HepG2 (cell line): ENCODE measurements around the gene TSPYL4. TPM values are rescaled to one million over a fixed set of nuclear protein-coding genes. Genes with fewer than 3 reads are reported as not detected.

ENCODE experiments used
- ATAC-seq: fragments of 200-7000 bp; cut with Tn5 transposase; 3 replicates; pipeline ENCODE4 v1.9.1; 2020; ENCODE audit warnings: mild to moderate bottlenecking, moderate library complexity
- BruUV-seq: library from RNA; stranded (reverse); fragments of 400-500 nt; replicated peaks from 2 replicates; lab custom pipeline; 2021; lab: Mats Ljungman, UMichigan
- CTCF ChIA-PET: fragments of 300-600 bp; formaldehyde crosslinking; extraction: SDS; loops from one replicate; lab custom pipeline; 2021; ENCODE audit warnings: low total read pairs, inconsistent platforms, low intra/inter-chr PET ratio; lab: Yijun Ruan, JAX
- POLR2A ChIA-PET: fragments of 350-600 bp; sonication (Branson Sonifier 250); formaldehyde crosslinking; loops from one replicate; lab custom pipeline; 2020; ENCODE audit warnings: antibody characterized with exemption, inconsistent platforms; lab: Yijun Ruan, JAX
- DNase-seq: peaks from one replicate; pipeline ENCODE4 v3.0.0-alpha.2; 2015; ENCODE audit warnings: low spot score
- FAIRE-seq: peaks from 3 replicates; lab custom pipeline; 2011; peaks lifted over from hg19 to GRCh38; lab: Jason Lieb, UNC
- H2AFZ ChIP-seq: one replicate; pipeline ENCODE4 v1.6.1; 2011; ENCODE audit warnings: low read length, inconsistent platforms
- H3K27ac ChIP-seq: fragments of 300-600 bp; 3 replicates; pipeline ENCODE4 v1.8.0; 2011; ENCODE audit warnings: mixed run types, mild to moderate bottlenecking, mixed read lengths, low read length, inconsistent platforms; ENCODE audit not compliant: insufficient read depth; ENCODE audit errors: extremely low read length
- H3K27me3 ChIP-seq, 2 experiments: fragments of 200-600 bp in 1 of 2; 2 replicates in 1 of 2; 3 replicates in 1 of 2; pipeline versions ENCODE4 v1.6.0 to v1.8.0; 2011; ENCODE audit warnings: low read length in 2 of 2, mild to moderate bottlenecking in 2 of 2, moderate library complexity in 2 of 2, inconsistent platforms in 1 of 2; ENCODE audit not compliant: insufficient read depth in 2 of 2, control insufficient read depth in 1 of 2
- H3K36me3 ChIP-seq, 2 experiments: fragments of 200-600 bp in 1 of 2; replicated peaks in 1 of 2; 2 replicates in 1 of 2; 3 replicates in 1 of 2; pipeline versions ENCODE4 v1.5.1 to v1.8.0; 2011; ENCODE audit warnings: low read length in 2 of 2, inconsistent platforms in 1 of 2; ENCODE audit not compliant: insufficient read depth in 2 of 2, control insufficient read depth in 1 of 2
- H3K4me1 ChIP-seq: 2 replicates; pipeline ENCODE4 v1.5.1; 2012; ENCODE audit warnings: low read length, inconsistent platforms; ENCODE audit not compliant: insufficient read depth
- H3K4me2 ChIP-seq: 2 replicates; pipeline ENCODE4 v1.6.0; 2011; ENCODE audit warnings: low read depth, low read length, inconsistent platforms
- H3K4me3 ChIP-seq, 3 experiments: fragments of 200-600 bp in 1 of 3; sonication (generic), shearing (Covaris generic) in 1 of 3; replicated peaks in 1 of 3; 2 replicates each; pipeline ENCODE4 v1.5.1; 2011 to 2016; ENCODE audit warnings: low read length in 3 of 3, inconsistent platforms in 2 of 3, low read depth in 2 of 3, mild to moderate bottlenecking in 2 of 3, control low read depth in 1 of 3, mixed read lengths in 1 of 3; ENCODE audit not compliant: insufficient read depth in 1 of 3
- H3K79me2 ChIP-seq: one replicate; pipeline ENCODE4 v1.6.1; 2011; ENCODE audit warnings: low read length, inconsistent platforms; ENCODE audit not compliant: insufficient read depth
- H3K9ac ChIP-seq: 2 replicates; pipeline ENCODE4 v1.6.0; 2011; ENCODE audit warnings: mild to moderate bottlenecking, low read depth, low read length, inconsistent platforms; ENCODE audit not compliant: insufficient read depth
- H3K9me3 ChIP-seq: 2 replicates; pipeline ENCODE4 v1.5.1; 2012; ENCODE audit warnings: mild to moderate bottlenecking, low read length
- H4K20me1 ChIP-seq: 2 replicates; pipeline ENCODE4 v1.6.0; 2011; ENCODE audit warnings: inconsistent platforms, mild to moderate bottlenecking, low read length, moderate library complexity; ENCODE audit not compliant: insufficient read depth
- RFX5 ChIP-seq: IDR thresholded peaks from 2 replicates; pipeline ENCODE4 v1.6.1; 2011; ENCODE audit warnings: low read depth, low read length, improper control_type of control experiment
- ZNF510 ChIP-seq: sonication (generic); formaldehyde crosslinking; IDR thresholded peaks from 2 replicates; pipeline ENCODE4 v1.4.0; 2020; ENCODE audit warnings: low read depth, mild to moderate bottlenecking, missing genetic modification reagents
- ZNF564 ChIP-seq: sonication (generic); formaldehyde crosslinking; IDR thresholded peaks from 2 replicates; pipeline ENCODE4 v1.8.1; 2023; ENCODE audit warnings: mild to moderate bottlenecking, missing genetic modification reagents
- ZNF660 ChIP-seq: sonication (generic); formaldehyde crosslinking; IDR thresholded peaks from 2 replicates; pipeline ENCODE4 v1.5.1; 2020; ENCODE audit warnings: mild to moderate bottlenecking, low read depth, missing genetic modification reagents, borderline replicate concordance
- WGBS: methylation state at CpG from one replicate; pipeline ENCODE4 v1.1.6; 2017; ENCODE audit warnings: low lambda C conversion rate; 5-methylcytosine and 5-hydroxymethylcytosine counted together
- in situ Hi-C: cut with HindIII; loops from 2 replicates; pipeline ENCODE4 v1.10.0; 2017; ENCODE audit warnings: low pct_unique_long_range_greater_than_20kb; ENCODE audit not compliant: extremely low pct_ligation_motif_present
- intact Hi-C: fragments of 100-400 bp; cut with micrococcal nuclease; formaldehyde crosslinking; loops from one replicate; pipeline ENCODE4 v1.10.0; 2022; ENCODE audit not compliant: unreplicated experiment
- polyA plus RNA-seq, 8 experiments: library from polyadenylated mRNA; depleted of rRNA in 3 of 8; stranded (reverse) in 7 of 8; unstranded in 1 of 8; fragments of >200 nt; fragmentation: Illumina TruSeq in 4 of 8; extraction: Trizol in 4 of 8; gene quantifications; 2 replicates each; pipeline versions ENCODE4 v1.2.1 to v1.2.3, GENCODE V29; 2011 to 2016; ENCODE audit warnings: low read depth in 4 of 8, missing spikeins in 1 of 8, mixed read lengths in 1 of 8; ENCODE audit not compliant: insufficient read depth in 1 of 8
- total RNA-seq, 5 experiments: library from RNA; depleted of rRNA; stranded (reverse); fragments of >200 nt; fragmentation: Illumina TruSeq; extraction: Trizol; gene quantifications; 2 replicates each; pipeline ENCODE4 v1.2.3, GENCODE V29; 2016; ENCODE audit warnings: low read depth in 1 of 5

The TSPYL4 gene
- total and polyA plus RNA-seq, 2 of the 13 experiments (the other 11 are each of a cell fraction or from before 2014, with no cell fraction given), result 18.0 to 19.7 TPM

DNA sequence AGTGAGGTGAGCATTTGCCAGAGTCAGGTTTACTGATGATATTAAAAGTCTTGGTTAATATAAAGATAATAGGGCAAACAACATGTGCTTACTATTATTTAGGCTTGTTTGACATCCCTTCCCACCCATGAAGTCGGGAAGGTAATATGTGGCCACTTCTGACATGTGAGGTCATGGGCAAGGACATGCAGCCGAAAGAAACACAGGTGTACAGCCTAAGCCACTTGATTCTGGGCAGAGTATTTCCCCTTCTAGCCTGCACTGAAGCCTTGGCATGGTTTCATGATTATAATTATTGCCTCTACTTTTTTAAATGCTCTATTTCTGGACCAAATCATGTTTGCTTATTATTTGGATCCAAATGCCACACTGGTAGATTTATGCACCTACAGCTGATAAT is 52.3 kb downstream of the TSPYL4 start:
- ATAC-seq (no peak), FAIRE-seq (no peak), DNase-seq (no peak)
- no peak overlapping the region for H3K4me2 ChIP-seq
- H4K20me1 ChIP-seq, result no peaks in the 10 kb centered on the region
- H3K79me2 ChIP-seq, result no peaks in the 10 kb centered on the region
- no peaks in the 10 kb centered on the region for H3K4me1 ChIP-seq
- BruUV-seq, result no TSS peak
- ChIA-PET POLR2A (no interaction called here), CTCF (no interaction called here)
- no peaks in the 10 kb centered on the region for H3K36me3 ChIP-seq
- in situ Hi-C loops (no loop called here), intact Hi-C loops (no loop called here)
- no peak overlapping the region for H3K9ac ChIP-seq
- no peak overlapping the region for H3K4me3 ChIP-seq
- H3K27me3 ChIP-seq, result no peaks in the 10 kb centered on the region
- H3K27ac ChIP-seq, result no peak overlapping the region
- H2AFZ ChIP-seq, result no peak overlapping the region
- no peak for TF ChIP-seq ZNF510
- no peaks in the 10 kb centered on the region for H3K9me3 ChIP-seq
- 97% methylated on average over 2 of the region's 2 CpGs for WGBS

DNA sequence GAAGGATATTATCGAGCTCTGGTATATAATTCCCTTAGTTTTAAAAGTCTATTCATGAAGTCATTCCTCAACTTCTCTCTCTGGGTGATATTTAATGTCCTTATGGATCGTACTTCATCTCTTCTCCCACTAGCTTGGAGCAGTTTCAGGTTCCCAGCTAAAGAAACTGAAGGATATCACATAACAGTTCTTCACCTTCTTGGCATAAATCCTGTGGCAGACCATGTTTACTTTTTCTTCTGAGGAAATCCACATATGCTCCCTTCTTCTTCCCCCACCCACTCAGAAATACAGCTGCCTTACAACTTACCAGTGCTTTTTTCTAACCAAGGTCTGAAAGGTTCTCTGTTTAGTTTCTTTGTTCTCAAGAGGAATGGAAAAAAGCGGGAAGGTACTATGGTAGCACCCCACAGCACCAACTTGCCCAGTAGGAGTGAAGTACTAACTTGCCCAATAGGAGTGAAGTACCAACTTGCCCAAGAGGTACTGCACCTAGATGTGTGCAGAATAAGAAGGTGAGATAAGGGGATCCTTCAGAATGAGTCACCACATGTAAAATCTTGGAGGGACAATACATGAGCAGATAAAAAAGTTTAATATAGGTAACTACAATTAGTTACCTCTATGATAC is 53.1 kb downstream of the TSPYL4 start:
- FAIRE-seq (no peak), ATAC-seq (no peak), DNase-seq (no peak)
- Histone ChIP-seq H3K4me3 (no peak overlapping the region), H2AFZ (no peak overlapping the region), H3K79me2 (no peaks in the 10 kb centered on the region), H3K9me3 (no peaks in the 10 kb centered on the region), H3K36me3 (no peaks in the 10 kb centered on the region), H3K9ac (no peak overlapping the region), H3K4me1 (no peaks in the 10 kb centered on the region), H3K27me3 (no peaks in the 10 kb centered on the region), H3K4me2 (no peak overlapping the region), H3K27ac (no peak overlapping the region), H4K20me1 (no peaks in the 10 kb centered on the region)
- intact Hi-C loops (no loop called here), in situ Hi-C loops (no loop called here)
- BruUV-seq, result no TSS peak
- CTCF ChIA-PET, result no interaction called here
- POLR2A ChIA-PET, result no interaction called here
- 96% methylated on average over 3 of the region's 3 CpGs for WGBS
- no peak for TF ChIP-seq ZNF564 (CRISPR knock-in tag)
- no peak for TF ChIP-seq RFX5
- TF ChIP-seq ZNF660 (CRISPR knock-in tag), result no peak

Other genes starting within 250 kb of the TSPYL4 start
- 2.9 and 4.5 TPM in 2 replicates for gene FRK, start 193.2 kb downstream of the TSPYL4 start, total RNA-seq (2016; rRNA removed; fragmentation: Illumina TruSeq; extraction: Trizol)
- 1.3 and 1.5 TPM in 2 replicates for gene FRK, start 193.2 kb downstream of the TSPYL4 start, polyA plus RNA-seq (2011; rRNA removed)
- gene NT5DC1, start 153.2 kb downstream of the TSPYL4 start, total RNA-seq (2016; rRNA removed; fragmentation: Illumina TruSeq; extraction: Trizol), result 56.1 and 90.6 TPM in 2 replicates
- gene NT5DC1, start 153.2 kb downstream of the TSPYL4 start, polyA plus RNA-seq (2011; rRNA removed), result 22.1 and 27.0 TPM in 2 replicates
- gene COL10A1, start 127.9 kb downstream of the TSPYL4 start, total RNA-seq (2016; rRNA removed; fragmentation: Illumina TruSeq; extraction: Trizol), result not detected in 2 replicates
- 0.07 TPM in 2 replicates for gene COL10A1, start 127.9 kb downstream of the TSPYL4 start, polyA plus RNA-seq (2011; rRNA removed)
- gene TSPYL1, start 25.9 kb upstream of the TSPYL4 start, total RNA-seq (2016; rRNA removed; fragmentation: Illumina TruSeq; extraction: Trizol), result 93.0 and 102 TPM in 2 replicates
- 28.3 and 33.0 TPM in 2 replicates for gene TSPYL1, start 25.9 kb upstream of the TSPYL4 start, polyA plus RNA-seq (2011; rRNA removed)
- gene DSE, start 116.9 kb upstream of the TSPYL4 start, total RNA-seq (2016; rRNA removed; fragmentation: Illumina TruSeq; extraction: Trizol), result 3.8 and 4.6 TPM in 2 replicates
- gene DSE, start 116.9 kb upstream of the TSPYL4 start, polyA plus RNA-seq (2011; rRNA removed), result 2.6 and 3.0 TPM in 2 replicates
- not detected in 2 replicates for gene CALHM6, start 207.3 kb upstream of the TSPYL4 start, total RNA-seq (2016; rRNA removed; fragmentation: Illumina TruSeq; extraction: Trizol)
- not detected in 2 replicates for gene CALHM6, start 207.3 kb upstream of the TSPYL4 start, polyA plus RNA-seq (2011; rRNA removed)